K562 (cell line): ENCODE results near the gene KCNJ10.

Source experiments
- CTCF ChIP-seq, 3 experiments: IDR thresholded peaks in 2 of 3; conservative IDR thresholded peaks in 1 of 3; 2 replicates each; pipeline ENCODE4 v1.5.1; 2011 to 2012; ENCODE audit warnings: low read length in 3 of 3, mild to moderate bottlenecking in 3 of 3, control low read depth in 2 of 3, improper control_type of control experiment in 1 of 3, inconsistent platforms in 1 of 3, low read depth in 1 of 3, mixed read lengths in 1 of 3, moderate library complexity in 1 of 3; ENCODE audit not compliant: insufficient read depth in 2 of 3
- JUNB ChIP-seq: fragments of 450-650 bp; formaldehyde crosslinking; conservative IDR thresholded peaks from 2 replicates; pipeline ENCODE4 v1.4.0; 2020; ENCODE audit warnings: mild to moderate bottlenecking

DNA sequence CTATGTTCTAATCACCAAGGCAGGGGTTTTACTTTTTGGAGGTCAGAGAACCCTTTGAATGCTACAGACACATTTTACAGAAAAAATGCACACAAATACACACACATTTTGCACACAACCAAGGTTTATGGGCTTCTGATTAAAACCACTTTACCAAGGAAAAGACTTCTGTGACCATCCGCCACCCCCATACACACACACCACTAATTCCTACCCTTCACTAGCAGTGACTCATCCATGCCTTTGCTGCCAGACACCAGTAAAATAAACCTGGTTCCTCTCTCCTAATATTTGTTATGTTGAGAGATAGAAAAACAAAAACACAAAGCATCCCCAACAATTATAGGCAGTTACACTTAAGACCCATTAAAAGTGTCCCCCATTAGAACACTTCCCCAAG, 51.1 kb downstream of the KCNJ10 start:
- TF ChIP-seq CTCF (IDR thresholded peaks at IDR 0.05 in 2 of 3, conservative IDR thresholded peaks at IDR 0.05 in 1 of 3; ENCODE audit: insufficient read depth in 2 of 3, low read depth in 1 of 3, low read length in 3 of 3) (no peak), JUNB (CRISPR knock-in tag) (no peak)
